Sigmoid colon (tissue), 7 donors: ENCODE data around the gene C6orf141. TPM values are rescaled to one million over a fixed set of nuclear protein-coding genes. Genes with fewer than 3 reads are reported as not detected.

Source experiments
- DNase-seq: peaks from one replicate; pipeline ENCODE4 v3.0.0-alpha.2; 2019
- H3K27ac ChIP-seq, 4 donors: fragments of 200-600 bp; sonication (generic); one replicate each; pipeline ENCODE4 v1.5.1; 2016 to 2019; ENCODE audit warnings: mild to moderate bottlenecking in 1 of 4
- H3K27me3 ChIP-seq, 3 donors: fragments of 200-600 bp; sonication (generic); one replicate each; pipeline ENCODE4 v1.5.1; 2019; ENCODE audit warnings: mild to moderate bottlenecking in 1 of 3
- H3K36me3 ChIP-seq, 4 donors: fragments of 200-600 bp; sonication (generic); one replicate each; pipeline ENCODE4 v1.5.1; 2016 to 2019
- H3K4me1 ChIP-seq, 4 donors: fragments of 200-600 bp; sonication (generic); one replicate each; pipeline ENCODE4 v1.5.1; 2017 to 2019
- H3K4me3 ChIP-seq, 4 donors: fragments of 200-600 bp; sonication (generic); one replicate each; pipeline ENCODE4 v1.5.1; 2017 to 2019; ENCODE audit warnings: mild to moderate bottlenecking in 2 of 4, moderate library complexity in 1 of 4
- H3K9me3 ChIP-seq, 4 donors: fragments of 200-600 bp in 3 of 4; sonication (generic) in 3 of 4; one replicate each; pipeline versions ENCODE4 v1.5.1 to v1.6.1; 2013 to 2019
- EP300 ChIP-seq, 4 donors: sonication (generic); formaldehyde crosslinking; IDR thresholded peaks; one replicate each; pipeline ENCODE4 v1.6.1; 2017; ENCODE audit warnings: antibody characterized with exemption in 4 of 4
- POLR2A ChIP-seq, 2 donors: fragments of 450-650 bp; IDR thresholded peaks; one replicate each; pipeline ENCODE4 v1.6.1; 2016; ENCODE audit warnings: antibody characterized with exemption in 2 of 2, mild to moderate bottlenecking in 2 of 2, moderate library complexity in 2 of 2
- POLR2AphosphoS5 ChIP-seq, 4 donors: sonication (generic); formaldehyde crosslinking; IDR thresholded peaks; one replicate each; pipeline ENCODE4 v1.6.1; 2017; ENCODE audit warnings: antibody characterized with exemption in 4 of 4
- WGBS, 2 donors: extraction: QIAGEN DNeasy Blood & Tissue Kit; methylation state at CpG; one replicate each; pipeline ENCODE4 v1.1.7; 2013; 5-methylcytosine and 5-hydroxymethylcytosine counted together
- intact Hi-C: fragments of 100-400 bp; cut with DNase I; formaldehyde crosslinking; loops from one replicate; pipeline ENCODE4 v1.15.1; 2023
- polyA plus RNA-seq, 3 donors: library from polyadenylated mRNA; stranded (reverse); fragments of 200-250 nt; gene quantifications; one replicate each; pipeline ENCODE4 v1.2.3, GENCODE V29; 2013
- total RNA-seq, 4 donors: library from RNA; depleted of rRNA; stranded (reverse); fragments of >200 nt; gene quantifications; one replicate each; pipeline ENCODE4 v1.1.0, GENCODE V29; 2016
- TF ChIP-seq, protein P1 (sequence below), 4 experiments: fragments of 450-650 bp in 3 of 4; fragments of 200-600 bp in 1 of 4; IDR thresholded peaks; one replicate each; pipeline ENCODE4 v1.5.1; 2016 to 2019; ENCODE audit warnings: antibody characterized with exemption in 4 of 4, mild to moderate bottlenecking in 3 of 4, moderate library complexity in 2 of 4
- donor health status: healthy with polysubstance abuse.
- donor health status: Bipolar disorder and iron deficiency.
- donor health status: healthy.

Gene C6orf141
- total and polyA plus RNA-seq, 7 donors, result 1.4 to 6.9 (median 3.6) TPM

DNA sequence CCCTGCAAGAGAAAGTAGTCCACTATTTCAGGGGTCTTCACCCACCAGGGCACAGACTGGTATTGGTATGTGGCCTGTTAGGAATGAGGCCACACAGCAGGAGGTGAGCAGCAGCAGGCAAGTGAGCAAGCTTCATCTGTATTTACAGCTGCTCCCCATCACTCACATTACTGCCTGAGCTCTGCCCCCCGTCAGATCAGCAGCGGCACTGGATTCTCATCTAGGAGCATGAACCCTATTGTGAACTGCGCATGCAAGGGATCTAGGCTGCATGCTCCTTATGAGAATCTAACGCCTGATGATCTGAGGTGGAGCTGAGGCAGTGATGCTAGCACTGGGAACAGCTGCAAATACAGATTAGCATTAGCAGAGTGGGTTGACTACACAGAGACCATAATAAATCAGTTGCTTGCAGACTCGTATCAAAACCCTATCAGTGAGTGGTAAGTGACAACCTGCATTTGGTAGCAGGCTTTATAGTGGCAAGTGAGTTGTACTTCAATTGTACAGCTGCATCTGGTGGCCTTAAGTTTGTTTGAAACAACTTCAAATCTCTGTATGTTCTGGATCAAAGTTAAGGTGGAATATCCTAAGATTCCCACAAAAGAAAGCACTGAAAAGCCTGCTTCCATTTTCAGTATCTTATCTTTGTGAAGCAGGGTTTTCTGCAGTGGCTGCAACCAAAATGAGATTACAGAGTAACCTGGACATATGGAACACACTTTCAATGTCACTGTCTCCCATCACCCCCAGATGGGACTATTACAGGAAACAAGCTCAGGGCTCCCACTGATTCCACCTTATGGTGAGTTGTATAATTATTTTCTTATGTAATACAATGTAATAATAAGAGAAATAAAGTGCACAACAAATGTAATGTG, 12.8 kb downstream of the C6orf141 start:
- Histone ChIP-seq H3K36me3 (no peaks in the 10 kb centered on the region), H3K4me3 (no peak overlapping the region), H3K27ac (no peak overlapping the region), H3K27me3 (no peaks in the 10 kb centered on the region), H3K9me3 (no peaks in the 10 kb centered on the region), H3K4me1 (no peaks in the 10 kb centered on the region)
- WGBS, 2 donors, result 89 to 91% methylated on average over 5 of the region's 5 CpGs
- no peak for DNase-seq
- TF ChIP-seq EP300 (IDR thresholded peaks at IDR 0.05) (no peak), POLR2A (IDR thresholded peaks at IDR 0.05) (no peak), POLR2AphosphoS5 (IDR thresholded peaks at IDR 0.05) (no peak)
- TF ChIP-seq, protein P1, sequence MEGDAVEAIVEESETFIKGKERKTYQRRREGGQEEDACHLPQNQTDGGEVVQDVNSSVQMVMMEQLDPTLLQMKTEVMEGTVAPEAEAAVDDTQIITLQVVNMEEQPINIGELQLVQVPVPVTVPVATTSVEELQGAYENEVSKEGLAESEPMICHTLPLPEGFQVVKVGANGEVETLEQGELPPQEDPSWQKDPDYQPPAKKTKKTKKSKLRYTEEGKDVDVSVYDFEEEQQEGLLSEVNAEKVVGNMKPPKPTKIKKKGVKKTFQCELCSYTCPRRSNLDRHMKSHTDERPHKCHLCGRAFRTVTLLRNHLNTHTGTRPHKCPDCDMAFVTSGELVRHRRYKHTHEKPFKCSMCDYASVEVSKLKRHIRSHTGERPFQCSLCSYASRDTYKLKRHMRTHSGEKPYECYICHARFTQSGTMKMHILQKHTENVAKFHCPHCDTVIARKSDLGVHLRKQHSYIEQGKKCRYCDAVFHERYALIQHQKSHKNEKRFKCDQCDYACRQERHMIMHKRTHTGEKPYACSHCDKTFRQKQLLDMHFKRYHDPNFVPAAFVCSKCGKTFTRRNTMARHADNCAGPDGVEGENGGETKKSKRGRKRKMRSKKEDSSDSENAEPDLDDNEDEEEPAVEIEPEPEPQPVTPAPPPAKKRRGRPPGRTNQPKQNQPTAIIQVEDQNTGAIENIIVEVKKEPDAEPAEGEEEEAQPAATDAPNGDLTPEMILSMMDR (IDR thresholded peaks at IDR 0.05), result no peak
- intact Hi-C loops, result no loop called here

DNA sequence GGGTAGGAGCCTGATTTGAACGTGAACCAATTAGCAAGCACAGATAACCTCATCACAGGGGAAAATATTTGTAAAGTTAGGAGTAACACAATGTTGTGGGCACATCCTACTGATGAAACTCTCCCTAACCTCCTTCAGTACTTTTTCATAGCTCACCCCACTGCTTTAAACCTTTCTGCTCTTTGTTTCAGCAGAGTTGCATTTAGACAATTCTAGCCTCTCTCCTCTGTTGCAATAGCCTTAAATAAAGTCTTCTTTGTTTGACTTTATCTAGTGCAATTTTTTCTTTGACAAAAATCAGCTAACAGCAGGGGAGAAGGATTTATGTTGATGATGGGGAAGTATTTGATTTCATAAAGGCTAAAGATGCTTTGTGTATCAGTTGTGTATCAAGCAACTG, 14.1 kb downstream of the C6orf141 start:
- intact Hi-C loops, result no loop called here
- Histone ChIP-seq H3K4me3 (no peak overlapping the region), H3K4me1 (no peaks in the 10 kb centered on the region), H3K27ac (no peak overlapping the region), H3K27me3 (no peaks in the 10 kb centered on the region), H3K9me3 (no peaks in the 10 kb centered on the region), H3K36me3 (no peaks in the 10 kb centered on the region)
- DNase-seq, result no peak
- TF ChIP-seq, protein P1 (IDR thresholded peaks at IDR 0.05), result no peak
- TF ChIP-seq POLR2AphosphoS5 (IDR thresholded peaks at IDR 0.05) (no peak), POLR2A (IDR thresholded peaks at IDR 0.05) (no peak), EP300 (IDR thresholded peaks at IDR 0.05) (no peak)
- WGBS, 2 donors, result 79 to 87% methylated on average over 1 of the region's 1 CpG

DNA sequence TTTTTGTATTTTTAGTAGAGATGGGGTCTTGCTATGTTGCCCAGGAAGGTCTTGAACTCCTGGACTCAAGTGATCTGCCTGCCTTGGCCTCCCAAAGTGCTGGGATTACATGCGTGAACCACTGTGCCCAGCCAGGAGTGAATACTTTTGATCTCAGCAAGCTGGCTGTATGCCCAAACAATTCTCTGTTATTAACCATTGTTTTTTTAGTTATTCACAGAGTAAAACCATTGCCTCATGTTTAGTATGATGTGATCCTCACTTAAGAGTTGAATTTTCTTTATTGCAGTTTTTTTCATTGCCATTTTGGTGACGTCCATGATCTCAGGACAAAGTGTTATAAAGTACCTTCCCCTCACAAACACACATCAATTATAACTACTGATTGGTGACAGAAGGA, 14.8 kb downstream of the C6orf141 start:
- 47% methylated on average over 2 of the region's 2 CpGs for WGBS, 2 donors
- Histone ChIP-seq H3K9me3 (no peaks in the 10 kb centered on the region), H3K27ac (no peak overlapping the region), H3K36me3 (no peaks in the 10 kb centered on the region), H3K27me3 (no peaks in the 10 kb centered on the region), H3K4me3 (no peak overlapping the region), H3K4me1 (no peaks in the 10 kb centered on the region)
- no peak for DNase-seq
- TF ChIP-seq POLR2A (IDR thresholded peaks at IDR 0.05) (no peak), EP300 (IDR thresholded peaks at IDR 0.05) (no peak), POLR2AphosphoS5 (IDR thresholded peaks at IDR 0.05) (no peak)
- TF ChIP-seq, protein P1 (IDR thresholded peaks at IDR 0.05), result no peak
- intact Hi-C loops, result no loop called here

DNA sequence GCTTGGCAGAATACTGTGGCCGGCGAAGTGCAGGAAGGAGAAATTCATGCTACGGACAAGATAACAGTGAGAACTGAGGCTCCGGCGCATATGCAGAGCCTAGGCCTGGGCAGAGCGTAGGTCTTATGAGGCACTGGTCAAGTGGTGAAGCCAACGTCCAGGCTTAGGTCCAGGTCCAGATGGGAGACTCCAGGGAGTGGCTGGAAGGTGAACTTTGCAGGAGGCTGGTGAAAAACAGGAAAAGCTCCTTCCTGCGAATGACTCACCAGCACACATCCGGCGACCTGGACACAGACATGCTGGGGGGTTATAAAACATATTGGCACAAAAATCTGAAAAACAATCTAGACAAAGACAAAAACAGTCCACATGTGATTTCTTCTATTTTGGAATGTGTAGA, 15.4 kb downstream of the C6orf141 start:
- intact Hi-C loops, result no loop called here
- no peaks in the 10 kb centered on the region for H3K36me3 ChIP-seq
- no peak overlapping the region for H3K4me3 ChIP-seq
- H3K4me1 ChIP-seq, result no peaks in the 10 kb centered on the region
- 63 to 69% methylated on average over 10 of the region's 10 CpGs for WGBS, 2 donors
- TF ChIP-seq POLR2A (IDR thresholded peaks at IDR 0.05) (no peak), POLR2AphosphoS5 (IDR thresholded peaks at IDR 0.05) (no peak), EP300 (IDR thresholded peaks at IDR 0.05) (no peak)
- TF ChIP-seq, protein P1 (IDR thresholded peaks at IDR 0.05), result no peak
- DNase-seq, result no peak
- no peak overlapping the region for H3K27ac ChIP-seq
- H3K9me3 ChIP-seq, result no peaks in the 10 kb centered on the region
- no peaks in the 10 kb centered on the region for H3K27me3 ChIP-seq
